OCI-LY3 (cell line): ENCODE data around the gene OR10V1.

Experiments used
- H2AFZ ChIP-seq: fragments of 200-600, 300-600 bp; shearing (Covaris generic); 2 replicates; pipeline ENCODE4 v1.6.0; 2014; ENCODE audit warnings: antibody characterized with exemption, low read depth, low read length
- H3K27ac ChIP-seq: fragments of 200-600, 300-600 bp; sonication (generic); 2 replicates; pipeline ENCODE4 v1.5.1; 2014; ENCODE audit warnings: mild to moderate bottlenecking, low read length, moderate library complexity, mixed read lengths
- H3K27me3 ChIP-seq: fragments of 200-600, 300-600 bp; sonication (generic); 2 replicates; pipeline ENCODE4 v1.6.1; 2014; ENCODE audit warnings: low read depth, low read length, mixed read lengths
- H3K36me3 ChIP-seq: fragments of 200-600, 300-600 bp; sonication (generic); replicated peaks from 2 replicates; pipeline ENCODE3; 2014; ENCODE audit warnings: low read depth, low read length, mixed read lengths
- H3K4me1 ChIP-seq: fragments of 300-600, 200-600 bp; sonication (generic); 2 replicates; pipeline ENCODE4 v1.6.1; 2014; ENCODE audit warnings: low read length, mixed read lengths
- H3K4me2 ChIP-seq: fragments of 200-600, 300-600 bp; sonication (generic); 2 replicates; pipeline ENCODE4 v1.6.1; 2014; ENCODE audit warnings: low read length, mixed read lengths
- H3K4me3 ChIP-seq: fragments of 300-600, 200-600 bp; sonication (generic); 2 replicates; pipeline ENCODE4 v1.5.1; 2014; ENCODE audit warnings: antibody characterized with exemption, mild to moderate bottlenecking, low read length, moderate library complexity
- H3K79me2 ChIP-seq: fragments of 300-600, 200-600 bp; shearing (Covaris generic); 2 replicates; pipeline ENCODE4 v1.6.1; 2014; ENCODE audit warnings: mild to moderate bottlenecking, low read length, mixed read lengths
- H3K9ac ChIP-seq: fragments of 300-600, 200-600 bp; shearing (Covaris generic); 2 replicates; pipeline ENCODE4 v1.6.0; 2014; ENCODE audit warnings: mild to moderate bottlenecking, low read length, moderate library complexity
- H3K9me3 ChIP-seq: fragments of 200-600, 300-600 bp; shearing (Covaris generic); 2 replicates; pipeline ENCODE4 v1.6.1; 2014; ENCODE audit warnings: low read length, mixed read lengths; ENCODE audit not compliant: insufficient read depth
- H4K20me1 ChIP-seq: fragments of 200-600, 300-600 bp; sonication (generic); 2 replicates; pipeline ENCODE4 v1.6.1; 2016; ENCODE audit warnings: low read length, mixed read lengths; ENCODE audit not compliant: insufficient read depth
- CTCF ChIP-seq: fragments of 200-600, 300-600 bp; sonication (generic); IDR thresholded peaks from 2 replicates; pipeline ENCODE4 v1.5.1; 2014; ENCODE audit warnings: antibody characterized with exemption, low read length, low read depth
- EZH2phosphoT487 ChIP-seq: fragments of 200-600 bp; shearing (Covaris generic); IDR thresholded peaks from 2 replicates; pipeline ENCODE4 v1.6.1; 2018; ENCODE audit warnings: antibody characterized with exemption, mixed run types, low read depth

OR10V1 gene

GRCh38 chr11:59668950-59669610, 44.6 kb downstream of the OR10V1 start, which contains the start of gene PATL1:
TSS of gene PATL1 (minus strand) at chr11:59669037. CDS start at chr11:59668895, 142 bp downstream.
- TF ChIP-seq CTCF (no peak), EZH2phosphoT487 (no peak)
- Histone ChIP-seq H3K36me3 (peaks cover 28% of the 10 kb centered on the region), H3K9me3 (no peaks in the 10 kb centered on the region), H3K79me2 (peaks cover 40% of the 10 kb centered on the region), H4K20me1 (peaks cover 10% of the 10 kb centered on the region), H3K4me1 (peaks cover 24% of the 10 kb centered on the region), H3K4me3 (peak within 1 kb of the TSS; percentile 99), H2AFZ (peak within 1 kb of the TSS; percentile 87; the same call in 1 of the 2 replicates), H3K4me2 (peak within 1 kb of the TSS; percentile 94), H3K9ac (peak within 1 kb of the TSS; percentile 97), H3K27ac (peak within 1 kb of the TSS; percentile 67), H3K27me3 (no peaks in the 10 kb centered on the region)

GRCh38 chr11:59668188-59668949, 45.3 kb downstream of the OR10V1 start:
- H3K79me2 ChIP-seq = peaks cover 47% of the 10 kb centered on the region

GRCh38 chr11:59667812-59668187, 45.8 kb downstream of the OR10V1 start:
- peak overlapping the region; percentile 99 for H3K4me3 ChIP-seq
- H2AFZ ChIP-seq = no peak overlapping the region
- H3K27me3 ChIP-seq = no peaks in the 10 kb centered on the region
- peaks cover 53% of the 10 kb centered on the region for H3K79me2 ChIP-seq
- H3K9ac ChIP-seq = peak overlapping the region; percentile 97
- peak overlapping the region; percentile 94 for H3K4me2 ChIP-seq
- TF ChIP-seq CTCF = no peak
- no peak for TF ChIP-seq EZH2phosphoT487
- peaks cover 10% of the 10 kb centered on the region for H4K20me1 ChIP-seq
- H3K9me3 ChIP-seq = no peaks in the 10 kb centered on the region
- H3K27ac ChIP-seq = peak overlapping the region; percentile 67
- peaks cover 40% of the 10 kb centered on the region for H3K36me3 ChIP-seq
- peaks cover 21% of the 10 kb centered on the region for H3K4me1 ChIP-seq

More at GRCh38 chr11:59668188-59668949, 45.3 kb downstream of the OR10V1 start:
- H3K27me3 ChIP-seq = no peaks in the 10 kb centered on the region
- H3K4me1 ChIP-seq = peaks cover 24% of the 10 kb centered on the region
- peak overlapping the region; percentile 99 for H3K4me3 ChIP-seq
- peaks cover 34% of the 10 kb centered on the region for H3K36me3 ChIP-seq
- H4K20me1 ChIP-seq = peaks cover 10% of the 10 kb centered on the region
- TF ChIP-seq CTCF (no peak), EZH2phosphoT487 (no peak)
- peak overlapping the region; percentile 69; the same call in 1 of the 2 replicates for H2AFZ ChIP-seq
- H3K9me3 ChIP-seq = no peaks in the 10 kb centered on the region
- H3K27ac ChIP-seq = peak overlapping the region; percentile 67
- peak overlapping the region; percentile 94 for H3K4me2 ChIP-seq
- peak overlapping the region; percentile 97 for H3K9ac ChIP-seq

- Histone ChIP-seq H3K27me3 (no peaks in the 10 kb centered on the region), H3K9me3 (no peaks in the 10 kb centered on the region), H3K9ac (no peak overlapping the region), H3K4me1 (peaks cover 19% of the 10 kb centered on the region), H3K27ac (no peak overlapping the region), H3K4me3 (peak overlapping the region; percentile 99; the same call in 1 of the 2 replicates), H3K79me2 (peaks cover 60% of the 10 kb centered on the region), H2AFZ (no peak overlapping the region), H4K20me1 (peaks cover 10% of the 10 kb centered on the region), H3K36me3 (peaks cover 46% of the 10 kb centered on the region), H3K4me2 (peak overlapping the region; percentile 94; the same call in 1 of the 2 replicates)
- no peak for TF ChIP-seq CTCF
- TF ChIP-seq EZH2phosphoT487 = no peak
Measured at GRCh38 chr11:59666969-59667368, 46.7 kb downstream of the OR10V1 start.
